ENCODE data around the gene ZNF280B.

DNA sequence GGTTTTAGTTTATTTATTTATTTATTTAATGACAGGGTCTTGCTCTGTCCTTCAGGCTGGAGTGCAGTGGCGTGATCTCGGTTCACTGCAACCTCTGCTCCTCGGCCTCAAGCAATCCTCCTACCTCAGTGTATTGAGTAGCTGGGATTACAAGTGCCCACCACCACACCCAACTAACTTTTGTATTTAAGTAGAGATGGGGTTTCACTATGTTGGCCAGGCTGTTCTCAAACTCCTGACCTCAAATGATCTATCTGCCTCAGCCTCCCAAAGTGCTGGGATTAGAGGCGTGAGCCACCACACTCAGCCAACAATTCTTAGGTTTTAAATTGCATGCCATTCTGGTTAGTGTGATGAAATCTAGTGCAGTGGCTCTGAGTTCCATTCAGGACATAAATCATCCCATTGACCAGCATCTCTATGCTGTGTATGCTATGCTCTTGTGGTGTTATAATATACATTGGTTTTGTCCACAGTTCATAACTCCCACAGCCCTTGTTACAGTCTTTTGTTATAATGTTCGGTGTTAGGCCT is 28.5 kb downstream of the ZNF280B start:
- TF ChIP-seq, protein P1, sequence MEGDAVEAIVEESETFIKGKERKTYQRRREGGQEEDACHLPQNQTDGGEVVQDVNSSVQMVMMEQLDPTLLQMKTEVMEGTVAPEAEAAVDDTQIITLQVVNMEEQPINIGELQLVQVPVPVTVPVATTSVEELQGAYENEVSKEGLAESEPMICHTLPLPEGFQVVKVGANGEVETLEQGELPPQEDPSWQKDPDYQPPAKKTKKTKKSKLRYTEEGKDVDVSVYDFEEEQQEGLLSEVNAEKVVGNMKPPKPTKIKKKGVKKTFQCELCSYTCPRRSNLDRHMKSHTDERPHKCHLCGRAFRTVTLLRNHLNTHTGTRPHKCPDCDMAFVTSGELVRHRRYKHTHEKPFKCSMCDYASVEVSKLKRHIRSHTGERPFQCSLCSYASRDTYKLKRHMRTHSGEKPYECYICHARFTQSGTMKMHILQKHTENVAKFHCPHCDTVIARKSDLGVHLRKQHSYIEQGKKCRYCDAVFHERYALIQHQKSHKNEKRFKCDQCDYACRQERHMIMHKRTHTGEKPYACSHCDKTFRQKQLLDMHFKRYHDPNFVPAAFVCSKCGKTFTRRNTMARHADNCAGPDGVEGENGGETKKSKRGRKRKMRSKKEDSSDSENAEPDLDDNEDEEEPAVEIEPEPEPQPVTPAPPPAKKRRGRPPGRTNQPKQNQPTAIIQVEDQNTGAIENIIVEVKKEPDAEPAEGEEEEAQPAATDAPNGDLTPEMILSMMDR (IDR thresholded peaks at IDR 0.05; ENCODE audit: low read length) = no peak
- TF ChIP-seq EZH2 (IDR thresholded peaks at IDR 0.05; ENCODE audit: borderline replicate concordance, low read length) = no peak

Data from OCI-LY1 (cell line).